ENCODE measurements around the gene PLPP1. TPM values are rescaled to one million over a fixed set of nuclear protein-coding genes. Genes with fewer than 3 reads are reported as not detected.

Gene PLPP1
- total RNA-seq, 2 experiments from 2014 or later: 2.9 to 3.0 TPM

GRCh38 chr5:55495216-55495615 is 39.5 kb downstream of the PLPP1 start:
- Mint-ChIP-seq H3K4me1 (ENCODE audit: low read depth) (peaks cover 11% of the 10 kb centered on the region), H3K4me3 (no peak overlapping the region), H3K9me3 (no peaks in the 10 kb centered on the region), H3K36me3 (ENCODE audit: low read depth) (peaks cover 7% of the 10 kb centered on the region), H3K27me3 (no peaks in the 10 kb centered on the region), H3K27ac (no peak overlapping the region)
- Histone ChIP-seq H3K27ac (ENCODE audit: low read depth in 1 of 2, low read length in 2 of 2) (no peak overlapping the region), H3K36me3 (ENCODE audit: insufficient read depth, low read length) (no peaks in the 10 kb centered on the region), H3K27me3 (ENCODE audit: control insufficient read depth in 1 of 2, insufficient read depth in 2 of 2, low read length in 2 of 2) (no peaks in the 10 kb centered on the region), H3K9me3 (ENCODE audit: control insufficient read depth in 1 of 2, insufficient read depth in 1 of 2, low read length in 2 of 2) (no peaks in the 10 kb centered on the region), H3K4me3 (ENCODE audit: low read length) (no peak overlapping the region), H3K4me1 (ENCODE audit: insufficient read depth, low read length) (no peaks in the 10 kb centered on the region)
- intact Hi-C loops (cut with DNase I, micrococcal nuclease): no loop called here
- DNase-seq (no peak), ATAC-seq (ENCODE audit: poor library complexity) (no peak)
- POLR2A ChIA-PET: interaction anchor here (0.6 kb wide), 1 partner anchor 156 kb away, joined by 4 read pairs; no protein-coding TSS in a partner anchor
- no peak for TF ChIP-seq CTCF (IDR thresholded peaks at IDR 0.05)
- CTCF ChIA-PET: interaction anchor here (0.6 kb wide), 1 partner anchor 468 kb away, joined by 3 read pairs; no protein-coding TSS in a partner anchor

- intact Hi-C loops (cut with DNase I, micrococcal nuclease): loop anchor here in 1 of 2 experiments (5.0 kb wide), 1 partner anchor 200 kb away; no protein-coding TSS in a partner anchor
- DNase-seq (no peak), ATAC-seq (ENCODE audit: poor library complexity) (no peak)
- Mint-ChIP-seq H3K27ac (no peak overlapping the region), H3K36me3 (ENCODE audit: low read depth) (peaks cover 7% of the 10 kb centered on the region), H3K9me3 (no peaks in the 10 kb centered on the region), H3K27me3 (no peaks in the 10 kb centered on the region), H3K4me3 (no peak overlapping the region), H3K4me1 (ENCODE audit: low read depth) (no peaks in the 10 kb centered on the region)
- Histone ChIP-seq H3K27me3 (ENCODE audit: control insufficient read depth in 1 of 2, insufficient read depth in 2 of 2, low read length in 2 of 2) (no peaks in the 10 kb centered on the region), H3K4me1 (ENCODE audit: insufficient read depth, low read length) (no peaks in the 10 kb centered on the region), H3K9me3 (ENCODE audit: control insufficient read depth in 1 of 2, insufficient read depth in 1 of 2, low read length in 2 of 2) (no peaks in the 10 kb centered on the region), H3K27ac (ENCODE audit: low read depth in 1 of 2, low read length in 2 of 2) (no peak overlapping the region), H3K36me3 (ENCODE audit: insufficient read depth, low read length) (no peaks in the 10 kb centered on the region), H3K4me3 (ENCODE audit: low read length) (no peak overlapping the region)
- ChIA-PET CTCF (no interaction called here), POLR2A (no interaction called here)
- TF ChIP-seq CTCF (IDR thresholded peaks at IDR 0.05): no peak
These were observed 42.3 kb downstream of the PLPP1 start for GRCh38 chr5:55492449-55492848.

GRCh38 chr5:55485073-55485472 is 49.7 kb downstream of the PLPP1 start:
- no peaks in the 10 kb centered on the region for H3K27me3 Mint-ChIP-seq
- Histone ChIP-seq H3K4me3 (ENCODE audit: low read length) (no peak overlapping the region), H3K27me3 (ENCODE audit: control insufficient read depth in 1 of 2, insufficient read depth in 2 of 2, low read length in 2 of 2) (no peaks in the 10 kb centered on the region), H3K4me1 (ENCODE audit: insufficient read depth, low read length) (no peaks in the 10 kb centered on the region), H3K9me3 (ENCODE audit: control insufficient read depth in 1 of 2, insufficient read depth in 1 of 2, low read length in 2 of 2) (no peaks in the 10 kb centered on the region), H3K27ac (ENCODE audit: low read depth in 1 of 2, low read length in 2 of 2) (no peak overlapping the region), H3K36me3 (ENCODE audit: insufficient read depth, low read length) (no peaks in the 10 kb centered on the region)
- H3K36me3 Mint-ChIP-seq (ENCODE audit: low read depth): peaks cover 4% of the 10 kb centered on the region
- H3K27ac Mint-ChIP-seq: no peak overlapping the region
- no peak for TF ChIP-seq CTCF (IDR thresholded peaks at IDR 0.05)
- intact Hi-C loops (cut with DNase I, micrococcal nuclease): no loop called here
- CTCF ChIA-PET: no interaction called here
- peaks cover 17% of the 10 kb centered on the region for H3K4me1 Mint-ChIP-seq (ENCODE audit: low read depth)
- H3K4me3 Mint-ChIP-seq: no peak overlapping the region
- ATAC-seq (ENCODE audit: poor library complexity) (no peak), DNase-seq (no peak)
- no peaks in the 10 kb centered on the region for H3K9me3 Mint-ChIP-seq
- POLR2A ChIA-PET: no interaction called here
